HepG2 (cell line): ENCODE measurements around the gene NDOR1. TPM values are rescaled to one million over a fixed set of nuclear protein-coding genes. Genes with fewer than 3 reads are reported as not detected.

ENCODE experiments used
- CAMTA2 ChIP-seq: sonication (generic); formaldehyde crosslinking; IDR thresholded peaks from 2 replicates; pipeline ENCODE4 v1.4.0; 2020; ENCODE audit warnings: mild to moderate bottlenecking, missing genetic modification reagents, borderline replicate concordance
- CREM ChIP-seq, 2 experiments: sonication (generic) in 1 of 2; formaldehyde crosslinking in 1 of 2; IDR thresholded peaks; 2 replicates each; pipeline versions ENCODE4 v1.4.0 to v1.6.1; 2016 to 2020; ENCODE audit warnings: antibody characterized with exemption in 1 of 2, mild to moderate bottlenecking in 1 of 2, missing genetic modification reagents in 1 of 2
- DMAP1 ChIP-seq: IDR thresholded peaks from 2 replicates; pipeline ENCODE4 v1.6.1; 2016
- ESRRA ChIP-seq: sonication (generic); formaldehyde crosslinking; IDR thresholded peaks from 2 replicates; pipeline ENCODE4 v1.5.1; 2020; ENCODE audit warnings: mild to moderate bottlenecking, low read depth, missing genetic modification reagents
- FOXO1 ChIP-seq: sonication (generic); formaldehyde crosslinking; IDR thresholded peaks from 2 replicates; pipeline ENCODE4 v1.4.0; 2020; ENCODE audit warnings: missing genetic modification reagents
- JUNB ChIP-seq: sonication (generic); formaldehyde crosslinking; IDR thresholded peaks from 2 replicates; pipeline ENCODE4 v1.8.0; 2022; ENCODE audit warnings: missing genetic modification reagents, mild to moderate bottlenecking, borderline replicate concordance
- MED1 ChIP-seq: sonication (generic); formaldehyde crosslinking; IDR thresholded peaks from 2 replicates; pipeline ENCODE4 v1.4.0; 2020; ENCODE audit warnings: missing genetic modification reagents
- PAWR ChIP-seq: sonication (generic); formaldehyde crosslinking; IDR thresholded peaks from 2 replicates; pipeline ENCODE4 v1.4.0; 2020; ENCODE audit warnings: missing genetic modification reagents, mild to moderate bottlenecking, borderline replicate concordance
- REXO4 ChIP-seq: sonication (generic); formaldehyde crosslinking; IDR thresholded peaks from 2 replicates; pipeline ENCODE4 v1.8.0; 2022; ENCODE audit warnings: missing genetic modification reagents, mild to moderate bottlenecking, borderline replicate concordance
- SALL1 ChIP-seq: sonication (generic); formaldehyde crosslinking; IDR thresholded peaks from 2 replicates; pipeline ENCODE4 v1.8.0; 2022; ENCODE audit warnings: mild to moderate bottlenecking, missing genetic modification reagents
- SNRNP70 ChIP-seq: fragments of 200-400 bp; formaldehyde crosslinking; IDR thresholded peaks from 2 replicates; pipeline ENCODE4 v1.6.1; 2017; ENCODE audit warnings: mild to moderate bottlenecking, low read depth, low read length, moderate library complexity
- SRSF9 ChIP-seq: fragments of 200-400 bp; formaldehyde crosslinking; IDR thresholded peaks from 2 replicates; pipeline ENCODE4 v1.6.1; 2018; ENCODE audit warnings: borderline replicate concordance, mild to moderate bottlenecking, low read depth, low read length; ENCODE audit not compliant: insufficient read depth, poor library complexity, severe bottlenecking
- U2AF1 ChIP-seq: fragments of 200-400 bp; formaldehyde crosslinking; optimal IDR thresholded peaks from 2 replicates; pipeline ENCODE3; 2017; ENCODE audit warnings: mild to moderate bottlenecking, low read depth, low read length
- ZBTB20 ChIP-seq: sonication (generic); formaldehyde crosslinking; IDR thresholded peaks from 2 replicates; pipeline ENCODE4 v1.8.1; 2023; ENCODE audit warnings: missing genetic modification reagents, low read depth, mild to moderate bottlenecking, borderline replicate concordance
- ZBTB25 ChIP-seq: IDR thresholded peaks from 2 replicates; pipeline ENCODE4 v1.6.1; 2018; ENCODE audit warnings: missing genetic modification reagents
- ZBTB43 ChIP-seq: sonication (generic); formaldehyde crosslinking; conservative IDR thresholded peaks from 2 replicates; pipeline ENCODE4 v1.4.0; 2020; ENCODE audit warnings: missing genetic modification reagents
- ZNF256 ChIP-seq: sonication (generic); formaldehyde crosslinking; conservative IDR thresholded peaks from 2 replicates; pipeline ENCODE4 v1.4.0; 2020; ENCODE audit warnings: missing genetic modification reagents
- ZNF331 ChIP-seq: sonication (generic); formaldehyde crosslinking; IDR thresholded peaks from 2 replicates; pipeline ENCODE4 v1.4.0; 2020; ENCODE audit warnings: missing genetic modification reagents
- ZNF337 ChIP-seq: sonication (generic); formaldehyde crosslinking; IDR thresholded peaks from 2 replicates; pipeline ENCODE4 v1.5.1; 2020; ENCODE audit warnings: missing genetic modification reagents, low read depth, mild to moderate bottlenecking, borderline replicate concordance
- ZNF367 ChIP-seq: sonication (generic); formaldehyde crosslinking; IDR thresholded peaks from 2 replicates; pipeline ENCODE4 v1.4.0; 2020; ENCODE audit warnings: missing genetic modification reagents, borderline replicate concordance
- ZNF530 ChIP-seq: sonication (generic); formaldehyde crosslinking; IDR thresholded peaks from 2 replicates; pipeline ENCODE4 v1.5.0; 2020; ENCODE audit warnings: low read depth, mild to moderate bottlenecking, missing genetic modification reagents
- ZNF564 ChIP-seq: sonication (generic); formaldehyde crosslinking; IDR thresholded peaks from 2 replicates; pipeline ENCODE4 v1.8.1; 2023; ENCODE audit warnings: mild to moderate bottlenecking, missing genetic modification reagents
- ZNF678 ChIP-seq: sonication (generic); formaldehyde crosslinking; IDR thresholded peaks from 2 replicates; pipeline ENCODE4 v1.4.0; 2020; ENCODE audit warnings: mild to moderate bottlenecking, missing genetic modification reagents
- ZNF709 ChIP-seq: sonication (generic); formaldehyde crosslinking; IDR thresholded peaks from 2 replicates; pipeline ENCODE4 v1.5.0; 2020; ENCODE audit warnings: mild to moderate bottlenecking, missing genetic modification reagents
- ZNF746 ChIP-seq: sonication (generic); formaldehyde crosslinking; IDR thresholded peaks from 2 replicates; pipeline ENCODE4 v1.8.0; 2022; ENCODE audit warnings: mild to moderate bottlenecking, missing genetic modification reagents
- ZNF75D ChIP-seq: sonication (generic); formaldehyde crosslinking; IDR thresholded peaks from 2 replicates; pipeline ENCODE4 v1.8.1; 2023; ENCODE audit warnings: missing genetic modification reagents, mild to moderate bottlenecking, borderline replicate concordance
- ZNF788 ChIP-seq: sonication (generic); formaldehyde crosslinking; IDR thresholded peaks from 2 replicates; pipeline ENCODE4 v1.5.0; 2020; ENCODE audit warnings: mild to moderate bottlenecking, missing genetic modification reagents, borderline replicate concordance
- polyA plus RNA-seq, 8 experiments: library from polyadenylated mRNA; depleted of rRNA in 3 of 8; stranded (reverse) in 7 of 8; unstranded in 1 of 8; fragments of >200 nt; fragmentation: Illumina TruSeq in 4 of 8; extraction: Trizol in 4 of 8; gene quantifications; 2 replicates each; pipeline versions ENCODE4 v1.2.1 to v1.2.3, GENCODE V29; 2011 to 2016; ENCODE audit warnings: low read depth in 4 of 8, missing spikeins in 1 of 8, mixed read lengths in 1 of 8; ENCODE audit not compliant: insufficient read depth in 1 of 8
- total RNA-seq, 5 experiments: library from RNA; depleted of rRNA; stranded (reverse); fragments of >200 nt; fragmentation: Illumina TruSeq; extraction: Trizol; gene quantifications; 2 replicates each; pipeline ENCODE4 v1.2.3, GENCODE V29; 2016; ENCODE audit warnings: low read depth in 1 of 5

NDOR1 gene
- total and polyA plus RNA-seq, 2 of the 13 experiments (the other 11 are each of a cell fraction or from before 2014, with no cell fraction given): 3.6 to 8.7 TPM

GRCh38 chr9:137222190-137223077 lies 16.9 kb downstream of the NDOR1 start, which contains the start of gene RNF208 (continued):
- TF ChIP-seq SRSF9 (no peak), ZBTB25 (CRISPR knock-in tag) (no peak), FOXO1 (no peak), CAMTA2 (0 out of 2 replicates have a peak, but pooled peaks have one; percentile 52), ZNF709 (peak; percentile 24; the same call in 1 of the 2 replicates), ESRRA (CRISPR knock-in tag) (no peak), ZNF788 (CRISPR knock-in tag) (no peak; the same call in 1 of the 2 replicates), JUNB (CRISPR knock-in tag) (no peak), ZNF530 (CRISPR knock-in tag) (no peak), ZNF746 (no peak), ZNF337 (CRISPR knock-in tag) (no peak), ZBTB20 (CRISPR knock-in tag) (0 out of 2 replicates have a peak, but pooled peaks have one; percentile 15), SALL1 (0 out of 2 replicates have a peak, but pooled peaks have one; percentile 0), ZNF256 (CRISPR knock-in tag) (no peak), ZNF331 (no peak), SNRNP70 (no peak), PAWR (no peak), CREM (IDR thresholded peaks at IDR 0.05) (no peak), CREM (CRISPR knock-in tag; IDR thresholded peaks at IDR 0.05) (no peak), ZNF678 (CRISPR knock-in tag) (no peak), REXO4 (CRISPR knock-in tag) (no peak), DMAP1 (CRISPR knock-in tag) (no peak), MED1 (CRISPR knock-in tag) (no peak), U2AF1 (no peak), ZNF75D (CRISPR knock-in tag) (no peak), ZNF367 (CRISPR knock-in tag) (no peak), ZBTB43 (CRISPR knock-in tag) (no peak), ZNF564 (CRISPR knock-in tag) (peak; percentile 86; the same call in 1 of the 2 replicates)
